ENCODE measurements around the gene PTH1R.
A peak's percentile ranks its signal among the peaks of the same experiment; 100 is the strongest.

PTH1R gene

DNA sequence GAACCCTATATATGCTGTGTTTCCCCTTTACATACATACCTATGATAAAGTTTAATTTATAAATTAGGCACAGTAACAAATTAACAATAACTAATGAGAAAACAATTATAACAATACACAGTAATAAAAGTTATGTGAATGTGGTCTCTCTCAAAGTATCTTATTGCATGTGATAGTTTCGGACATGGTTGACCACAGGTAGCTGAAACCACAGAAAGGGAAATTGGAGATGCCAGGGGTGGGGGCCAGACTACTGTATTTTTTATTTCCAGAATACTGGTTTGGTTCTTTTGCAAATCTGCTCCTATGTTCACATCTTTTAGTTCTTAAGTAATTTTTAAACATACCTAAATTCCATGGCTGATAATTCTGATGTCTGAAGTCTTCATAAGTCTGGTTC lies 40.7 kb downstream of the PTH1R start:
- in situ Hi-C loops (cut with HindIII; ENCODE audit: low pct_ligation_motif_present, low pct_unique_long_range_greater_than_20kb, low sequenced_read_pairs): no loop called here
- no peak for DNase-seq

DNA sequence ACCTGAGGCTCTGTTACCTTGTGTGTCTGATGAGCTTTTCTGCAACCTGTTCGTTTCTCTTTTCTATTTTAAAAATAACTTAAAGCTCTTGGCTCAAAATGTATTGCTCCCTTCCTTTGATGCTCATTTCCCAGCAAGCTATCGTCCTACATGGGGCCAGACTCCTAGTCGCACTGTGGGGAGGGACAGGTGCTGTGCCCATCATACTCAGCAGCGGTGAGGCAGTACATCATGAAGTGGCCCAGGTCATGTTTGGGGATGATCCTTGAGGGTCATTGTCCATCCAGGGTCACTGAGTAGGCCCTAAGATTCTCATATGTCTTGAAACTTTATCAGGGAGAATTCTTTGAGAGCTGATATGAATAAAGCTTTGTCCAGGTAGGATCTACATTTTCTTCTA lies 41.1 kb downstream of the PTH1R start:
- DNase-seq: no peak
- in situ Hi-C loops (cut with HindIII; ENCODE audit: low pct_ligation_motif_present, low pct_unique_long_range_greater_than_20kb, low sequenced_read_pairs): no loop called here

DNA sequence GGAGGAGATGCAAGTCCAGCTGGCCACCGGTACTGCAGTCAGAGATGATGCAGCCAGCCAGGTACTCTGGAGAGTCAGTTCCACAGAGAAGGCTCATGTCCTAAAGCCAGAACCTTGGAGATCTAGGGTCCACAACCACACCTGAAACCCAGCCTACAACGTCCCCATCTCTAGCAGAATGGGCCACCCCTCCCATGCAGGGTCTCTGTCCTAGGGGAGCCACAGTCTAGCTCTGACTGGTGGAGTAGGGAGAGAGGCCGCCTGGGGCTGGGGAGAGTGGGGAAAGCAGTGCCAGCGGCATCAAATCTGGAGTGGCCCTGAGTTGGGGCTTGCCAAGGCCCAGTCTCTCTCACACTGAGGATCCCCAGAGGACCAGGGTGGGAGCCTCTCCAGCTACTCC lies 43.5 kb downstream of the PTH1R start:
- no peak for DNase-seq
- in situ Hi-C loops (cut with HindIII; ENCODE audit: low pct_ligation_motif_present, low pct_unique_long_range_greater_than_20kb, low sequenced_read_pairs): no loop called here

DNA sequence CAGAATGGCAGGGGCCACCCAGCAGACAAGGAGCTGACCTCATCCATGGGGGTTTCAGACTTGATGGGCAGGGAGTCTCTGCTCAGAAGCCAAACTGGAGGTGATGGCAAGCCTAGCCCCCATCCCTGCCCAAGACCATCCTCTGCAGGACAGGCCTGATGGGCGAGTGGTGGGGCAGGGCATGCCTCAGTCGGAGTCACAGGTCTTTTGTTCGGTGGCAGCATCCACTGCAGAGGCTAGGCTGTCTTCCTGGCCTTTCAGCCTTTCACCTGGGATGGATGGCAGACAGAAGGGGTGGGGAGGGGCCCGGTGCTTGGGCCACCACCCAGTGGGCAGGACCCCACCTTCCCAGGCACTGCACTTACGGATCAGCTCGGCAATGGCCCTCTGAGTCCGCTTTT lies 44.4 kb downstream of the PTH1R start:
- in situ Hi-C loops (cut with HindIII; ENCODE audit: low pct_ligation_motif_present, low pct_unique_long_range_greater_than_20kb, low sequenced_read_pairs): no loop called here
- no peak for DNase-seq

DNA sequence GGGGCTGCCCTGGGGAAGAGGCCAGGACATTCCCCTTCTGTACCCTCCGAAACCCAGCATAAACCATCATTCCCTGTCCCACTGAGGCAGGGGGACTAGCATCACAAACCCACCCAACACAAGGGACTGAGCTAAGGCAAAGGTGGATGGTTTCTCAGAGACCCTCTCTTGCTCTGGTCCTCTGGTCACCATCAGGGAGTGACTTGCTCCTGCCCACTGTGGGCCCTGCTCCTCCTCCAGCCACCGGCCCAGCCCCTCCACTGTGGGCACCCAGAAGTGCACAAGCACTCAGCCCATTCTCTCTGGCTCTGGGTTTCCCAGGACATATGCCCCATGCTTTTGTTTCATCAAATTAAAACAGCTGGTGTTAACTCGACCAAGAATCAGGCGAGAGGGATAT lies 44.9 kb downstream of the PTH1R start:
- no peak for DNase-seq
- in situ Hi-C loops (cut with HindIII; ENCODE audit: low pct_ligation_motif_present, low pct_unique_long_range_greater_than_20kb, low sequenced_read_pairs): no loop called here

DNA sequence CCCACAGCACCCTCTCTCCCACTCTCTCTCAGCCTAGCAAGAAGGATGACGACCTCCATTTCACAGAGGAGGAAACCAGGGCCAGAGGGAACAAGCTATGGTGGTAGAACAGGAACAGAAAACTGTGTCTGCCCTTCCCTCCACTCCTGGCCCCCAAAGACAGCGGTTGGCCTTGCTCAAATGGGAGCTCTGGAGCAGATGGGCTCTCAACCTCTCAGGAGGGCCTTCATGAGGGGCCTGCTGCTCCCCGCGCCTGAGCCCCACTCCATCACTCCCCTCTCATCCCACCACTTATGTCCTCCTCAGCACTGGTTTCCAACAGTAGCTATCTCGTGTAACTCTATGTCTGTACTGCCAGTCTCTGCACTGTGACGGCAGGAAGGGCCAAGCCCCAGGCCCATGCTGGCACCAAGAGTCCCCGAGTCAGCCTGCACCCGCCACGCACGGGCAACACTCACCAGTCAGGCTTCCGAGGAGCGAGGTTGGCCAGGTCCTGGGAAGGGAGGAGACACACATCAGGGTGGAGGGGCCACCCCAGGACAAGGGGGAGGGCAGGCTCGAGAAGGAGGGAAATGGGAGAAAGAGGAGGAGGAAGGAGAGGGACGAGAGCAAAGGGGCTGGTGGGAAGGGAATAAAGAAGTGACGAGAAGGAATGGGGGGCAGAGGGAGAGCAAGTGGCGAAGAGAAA lies 45.5 kb downstream of the PTH1R start:
- no peak for DNase-seq
- in situ Hi-C loops (cut with HindIII; ENCODE audit: low pct_ligation_motif_present, low pct_unique_long_range_greater_than_20kb, low sequenced_read_pairs): no loop called here

DNA sequence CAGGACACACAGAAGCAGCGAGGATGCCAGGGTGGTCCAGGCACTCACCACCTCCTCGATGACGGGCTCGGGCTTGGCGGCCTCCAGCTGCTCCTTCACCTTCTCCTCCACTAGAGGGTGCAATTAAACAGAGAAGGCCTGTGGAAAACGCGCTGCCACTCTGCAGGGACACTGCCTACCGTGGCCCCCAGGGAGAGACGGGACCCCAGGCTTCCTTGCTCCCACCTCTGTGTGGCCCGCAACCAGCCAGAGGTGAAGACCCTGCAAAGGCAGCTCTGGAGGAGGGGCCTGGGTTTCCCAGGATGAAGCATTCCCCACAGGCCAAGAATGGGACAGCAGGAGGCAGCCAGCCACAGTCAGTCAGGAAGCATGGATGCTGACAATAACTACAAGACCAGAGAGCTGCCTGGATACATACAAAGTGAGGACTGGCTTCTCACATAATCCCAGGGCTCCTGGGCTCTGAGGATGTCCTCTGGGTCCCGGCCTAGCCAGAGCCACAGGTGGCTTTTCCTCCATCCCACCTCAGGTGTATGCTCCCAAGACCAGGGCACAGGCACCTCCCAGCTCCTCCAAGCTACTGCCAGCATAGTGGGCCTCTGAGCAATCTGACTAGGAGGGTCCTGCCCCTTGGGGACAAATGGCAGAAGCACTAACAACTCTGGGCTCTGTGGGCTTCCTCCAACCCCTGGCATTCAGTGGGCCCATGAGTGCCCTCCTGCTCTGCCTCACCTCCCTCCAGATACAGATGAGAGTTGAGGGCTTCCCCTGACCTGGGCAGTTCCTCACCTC lies 46.2 kb downstream of the PTH1R start:
- in situ Hi-C loops (cut with HindIII; ENCODE audit: low pct_ligation_motif_present, low pct_unique_long_range_greater_than_20kb, low sequenced_read_pairs): no loop called here
- peak; percentile 41 for DNase-seq

DNA sequence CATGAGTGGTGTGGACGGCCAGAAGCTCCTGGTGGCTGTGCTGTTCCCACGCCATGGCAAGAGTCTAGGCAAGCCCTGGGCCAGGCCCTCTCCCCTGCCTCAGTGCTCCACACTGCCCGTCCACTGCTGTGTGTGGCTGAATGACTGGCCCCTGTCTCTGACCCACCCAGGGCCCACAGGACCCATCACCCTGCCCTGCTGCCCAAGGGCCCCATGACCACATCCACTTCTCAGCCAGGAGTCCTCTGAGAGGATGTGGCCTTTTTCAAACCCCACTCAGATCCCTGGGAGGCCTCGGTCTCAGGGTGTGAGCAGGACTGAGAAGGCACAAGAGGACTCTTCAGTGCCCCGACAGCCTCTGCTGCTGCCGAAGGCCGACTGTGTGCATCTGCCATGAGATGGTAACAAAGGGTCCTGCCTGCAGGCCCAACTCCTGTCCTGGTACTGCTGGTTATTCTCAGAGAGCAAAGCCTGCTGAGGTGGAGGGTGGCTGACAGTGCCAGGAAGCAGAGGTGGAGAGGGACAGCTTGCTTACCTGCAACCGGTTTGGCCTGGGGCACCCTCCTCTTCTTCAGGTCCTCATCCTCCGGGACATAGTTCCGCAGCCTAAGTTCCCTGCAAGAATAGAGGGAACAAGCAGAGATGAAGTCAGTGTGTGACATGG lies 47.5 kb downstream of the PTH1R start:
- in situ Hi-C loops (cut with HindIII; ENCODE audit: low pct_ligation_motif_present, low pct_unique_long_range_greater_than_20kb, low sequenced_read_pairs): no loop called here
- DNase-seq: no peak

DNA sequence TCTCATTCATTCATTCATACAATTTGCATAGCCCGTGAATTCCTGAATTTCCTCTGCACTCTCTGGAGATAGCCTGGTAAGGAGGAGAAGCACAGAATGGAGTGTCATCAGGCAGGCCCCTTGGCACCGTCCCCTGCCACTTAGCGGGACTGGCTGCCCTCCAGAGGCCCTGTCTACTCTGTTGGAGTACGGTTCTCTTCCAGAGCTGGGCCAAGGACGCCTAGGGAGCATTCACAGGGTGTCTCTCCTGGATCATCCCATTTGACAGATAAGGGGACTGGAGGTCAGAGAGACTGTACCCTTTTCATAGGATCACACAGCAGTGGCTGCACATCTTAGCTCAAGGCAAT lies 48.0 kb downstream of the PTH1R start:
- in situ Hi-C loops (cut with HindIII; ENCODE audit: low pct_ligation_motif_present, low pct_unique_long_range_greater_than_20kb, low sequenced_read_pairs): no loop called here

DNA sequence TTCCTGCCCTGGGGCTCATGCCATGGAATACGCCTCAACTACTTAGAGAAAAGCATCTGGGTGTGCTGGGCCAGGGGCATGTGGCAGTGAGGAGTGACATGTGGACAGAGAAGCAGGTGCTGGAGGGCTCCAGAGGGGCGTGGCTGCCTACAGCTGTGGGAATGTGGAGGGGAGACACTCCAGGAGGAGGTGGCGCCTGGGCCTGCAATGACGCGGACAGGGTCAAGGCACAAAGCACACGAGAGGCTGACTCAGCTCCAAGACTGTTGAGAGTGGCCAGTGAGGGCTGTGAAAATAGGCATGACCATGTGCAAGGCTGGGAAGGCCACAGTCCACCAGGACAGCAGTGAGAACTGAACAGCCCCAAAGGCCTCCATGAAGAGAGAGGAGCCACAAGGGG lies 48.5 kb downstream of the PTH1R start:
- in situ Hi-C loops (cut with HindIII; ENCODE audit: low pct_ligation_motif_present, low pct_unique_long_range_greater_than_20kb, low sequenced_read_pairs): no loop called here
- no peak for DNase-seq

More for the DNA sequence above, 48.0 kb downstream of the PTH1R start:
- DNase-seq: no peak

DNA sequence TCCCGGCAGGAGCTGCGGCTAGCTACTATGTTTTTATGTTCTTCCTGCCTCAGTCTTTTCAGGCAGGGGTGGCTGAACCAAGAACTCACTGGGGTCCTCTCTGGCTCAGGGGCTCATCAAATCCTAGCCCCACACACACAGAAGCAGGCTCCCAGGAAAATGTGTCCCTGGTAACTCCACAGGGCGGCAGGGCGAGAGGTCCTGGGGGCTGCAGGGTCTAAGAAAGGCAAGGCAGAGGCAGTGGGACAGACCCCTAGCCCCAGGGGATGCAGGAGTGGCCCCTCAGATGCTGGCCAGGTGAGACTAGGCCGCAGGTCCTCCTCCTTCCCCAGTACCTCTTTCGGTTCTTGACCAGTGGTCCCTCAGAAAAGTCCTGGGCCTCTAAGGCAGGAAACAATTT lies 48.9 kb downstream of the PTH1R start:
- in situ Hi-C loops (cut with HindIII; ENCODE audit: low pct_ligation_motif_present, low pct_unique_long_range_greater_than_20kb, low sequenced_read_pairs): no loop called here
- no peak for DNase-seq

DNA sequence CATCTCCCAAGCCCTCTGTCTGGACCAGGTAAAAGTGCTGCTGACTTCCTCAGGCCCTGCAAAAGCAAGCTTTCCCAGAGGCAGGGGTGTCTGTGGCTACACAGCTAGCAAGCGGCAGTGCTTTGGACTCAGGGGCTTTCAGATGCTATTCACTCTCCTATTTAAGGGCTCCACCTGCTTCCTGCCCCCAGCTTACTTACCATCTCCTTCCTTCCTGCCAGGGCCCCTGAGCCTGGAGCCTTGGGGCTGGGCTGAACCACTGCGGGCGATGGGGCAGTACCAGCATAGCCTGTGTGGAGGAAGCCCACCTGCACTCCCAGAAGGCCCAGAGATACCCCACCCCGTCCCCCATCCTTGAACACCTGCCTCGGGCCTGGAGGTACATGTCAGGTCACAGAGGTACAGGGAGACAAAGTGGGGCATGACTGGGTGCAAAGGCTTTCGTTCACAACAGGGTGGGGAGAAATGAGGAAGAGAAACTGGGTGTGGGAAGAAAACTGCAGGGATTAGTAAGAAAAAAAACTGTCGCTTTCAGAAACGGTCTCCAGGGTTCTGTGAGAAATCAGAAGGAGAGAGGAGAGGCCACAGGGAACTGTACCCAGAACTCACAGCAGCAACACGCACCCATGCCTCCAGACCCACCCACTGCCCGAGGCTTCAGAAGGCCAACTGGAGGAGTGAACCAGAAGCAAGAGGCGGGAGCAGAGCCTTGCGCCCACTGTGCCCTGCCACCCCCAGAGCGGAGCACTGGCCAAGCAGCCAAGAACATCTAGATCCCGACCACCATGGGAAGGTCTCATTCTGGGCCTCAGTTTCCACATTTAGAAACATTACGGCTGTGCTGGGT lies 49.6 kb downstream of the PTH1R start:
- in situ Hi-C loops (cut with HindIII; ENCODE audit: low pct_ligation_motif_present, low pct_unique_long_range_greater_than_20kb, low sequenced_read_pairs): no loop called here
- DNase-seq: no peak

DNA sequence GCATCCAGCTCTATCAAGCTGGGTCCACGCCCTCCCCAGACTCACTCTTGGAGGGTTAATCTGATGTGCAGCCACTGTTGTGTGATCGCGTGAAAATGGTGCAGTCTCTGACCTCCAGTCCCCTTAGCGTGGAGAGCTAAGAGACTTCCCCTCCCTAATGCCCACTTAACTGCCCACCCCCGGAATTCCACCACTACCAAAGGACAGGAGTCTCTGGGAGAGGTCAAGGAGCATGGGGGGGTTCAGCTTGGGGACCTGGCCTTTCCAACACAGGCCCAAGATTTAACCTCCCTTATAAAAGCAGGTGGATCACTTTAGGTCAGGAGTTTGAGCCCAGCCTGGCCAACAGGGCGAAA lies 50.2 kb downstream of the PTH1R start:
- in situ Hi-C loops (cut with HindIII; ENCODE audit: low pct_ligation_motif_present, low pct_unique_long_range_greater_than_20kb, low sequenced_read_pairs): no loop called here
- DNase-seq: no peak

DNA sequence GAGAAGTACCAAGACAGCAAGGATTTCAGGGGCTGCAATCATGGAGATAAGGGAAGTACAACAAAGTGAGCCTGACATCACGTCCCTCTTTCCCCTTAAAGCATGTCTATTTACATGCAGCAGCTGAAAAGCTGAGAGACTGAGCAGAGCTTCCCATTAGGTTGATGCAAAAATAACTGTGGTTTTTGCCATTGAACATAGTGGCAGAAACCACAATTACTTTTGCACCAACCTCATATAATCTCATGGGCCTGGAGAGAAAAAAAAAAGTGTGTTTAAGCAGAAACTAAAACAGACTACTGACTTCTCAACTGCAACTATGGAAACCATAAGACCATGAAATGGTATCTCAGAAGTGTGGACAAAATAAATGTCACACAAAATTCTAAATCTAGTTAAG lies 50.8 kb downstream of the PTH1R start:
- no peak for DNase-seq
- in situ Hi-C loops (cut with HindIII; ENCODE audit: low pct_ligation_motif_present, low pct_unique_long_range_greater_than_20kb, low sequenced_read_pairs): no loop called here

DNA sequence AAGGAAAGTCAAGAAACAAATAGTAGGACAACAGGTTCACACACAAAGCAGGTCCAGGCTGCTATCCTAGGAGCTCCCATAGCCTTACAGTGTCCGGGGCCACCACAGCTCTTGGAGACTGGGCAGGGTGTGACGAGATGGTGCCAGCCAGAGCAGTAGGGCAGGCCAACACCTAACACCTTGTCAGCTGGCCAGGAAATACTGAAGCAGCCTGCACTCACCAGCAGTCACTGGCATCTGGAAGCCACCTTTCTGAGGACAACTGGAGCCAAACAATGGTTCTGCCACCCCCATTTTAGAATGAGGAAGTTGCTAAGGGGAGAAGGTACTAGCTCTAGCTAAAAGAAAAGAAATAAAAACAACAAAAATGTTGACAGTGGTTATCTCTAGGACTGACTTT lies 51.8 kb downstream of the PTH1R start:
- no peak for DNase-seq
- in situ Hi-C loops (cut with HindIII; ENCODE audit: low pct_ligation_motif_present, low pct_unique_long_range_greater_than_20kb, low sequenced_read_pairs): no loop called here

DNA sequence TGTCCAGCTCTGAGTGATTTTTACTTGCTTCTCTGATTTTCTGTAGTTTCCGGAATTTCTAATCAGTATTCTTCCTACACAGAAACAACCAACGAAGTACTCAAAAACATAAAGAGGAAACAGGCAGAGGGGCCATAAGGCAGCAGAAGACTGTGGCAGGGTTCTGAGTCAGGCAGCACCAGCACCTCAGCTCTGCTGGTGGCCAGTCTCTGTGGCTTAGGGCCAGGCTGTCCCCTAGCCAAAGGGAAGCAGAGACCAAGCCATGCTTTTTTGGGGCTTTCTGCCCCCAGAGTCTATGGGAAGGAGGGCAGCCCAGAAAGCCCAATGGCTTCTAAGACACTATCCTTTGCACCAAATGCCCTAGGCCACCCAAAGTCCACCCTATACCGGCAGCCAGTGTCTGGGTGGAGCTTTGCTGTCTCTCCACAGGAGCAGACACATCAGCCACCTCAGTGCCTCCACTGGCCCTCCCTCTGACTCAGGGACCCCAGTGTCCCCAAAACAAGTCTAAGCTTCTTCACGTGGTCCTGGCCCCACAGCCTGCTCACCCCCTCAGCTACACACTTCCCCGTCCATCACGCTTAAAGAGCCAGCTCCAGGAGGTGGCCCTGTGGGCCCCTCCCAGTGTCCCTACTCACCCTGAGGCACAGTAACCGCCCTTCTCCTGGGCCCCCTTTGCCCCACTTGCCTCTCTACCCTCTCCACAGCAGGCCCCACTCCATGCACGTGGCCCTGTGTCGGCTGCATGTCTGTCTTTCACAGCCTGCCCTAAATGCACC lies 52.8 kb downstream of the PTH1R start:
- no peak for DNase-seq
- in situ Hi-C loops (cut with HindIII; ENCODE audit: low pct_ligation_motif_present, low pct_unique_long_range_greater_than_20kb, low sequenced_read_pairs): no loop called here

DNA sequence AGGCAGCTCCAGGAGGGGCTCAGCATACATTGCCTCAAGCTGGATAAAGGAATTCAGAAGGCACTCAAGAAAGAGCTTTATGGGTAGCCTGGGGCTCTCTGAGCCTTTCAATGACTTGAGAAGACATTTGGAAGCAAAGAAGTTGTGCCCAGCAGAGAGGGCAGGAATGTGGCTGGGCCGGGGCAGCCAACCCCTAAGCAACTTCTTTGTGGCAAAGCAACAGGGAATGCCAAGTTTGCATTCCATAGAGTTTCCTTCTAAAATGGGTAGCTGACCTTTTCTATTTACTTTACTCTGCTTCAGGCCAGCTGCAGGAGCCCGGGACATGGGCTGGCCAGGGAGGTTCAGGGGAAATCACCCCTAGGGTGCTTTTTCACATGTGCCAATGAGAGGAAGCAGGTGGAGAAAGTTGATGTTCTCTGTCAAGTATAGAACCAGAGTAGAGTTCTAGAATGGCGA lies 53.5 kb downstream of the PTH1R start:
- in situ Hi-C loops (cut with HindIII; ENCODE audit: low pct_ligation_motif_present, low pct_unique_long_range_greater_than_20kb, low sequenced_read_pairs): no loop called here
- DNase-seq: peak; percentile 23

DNA sequence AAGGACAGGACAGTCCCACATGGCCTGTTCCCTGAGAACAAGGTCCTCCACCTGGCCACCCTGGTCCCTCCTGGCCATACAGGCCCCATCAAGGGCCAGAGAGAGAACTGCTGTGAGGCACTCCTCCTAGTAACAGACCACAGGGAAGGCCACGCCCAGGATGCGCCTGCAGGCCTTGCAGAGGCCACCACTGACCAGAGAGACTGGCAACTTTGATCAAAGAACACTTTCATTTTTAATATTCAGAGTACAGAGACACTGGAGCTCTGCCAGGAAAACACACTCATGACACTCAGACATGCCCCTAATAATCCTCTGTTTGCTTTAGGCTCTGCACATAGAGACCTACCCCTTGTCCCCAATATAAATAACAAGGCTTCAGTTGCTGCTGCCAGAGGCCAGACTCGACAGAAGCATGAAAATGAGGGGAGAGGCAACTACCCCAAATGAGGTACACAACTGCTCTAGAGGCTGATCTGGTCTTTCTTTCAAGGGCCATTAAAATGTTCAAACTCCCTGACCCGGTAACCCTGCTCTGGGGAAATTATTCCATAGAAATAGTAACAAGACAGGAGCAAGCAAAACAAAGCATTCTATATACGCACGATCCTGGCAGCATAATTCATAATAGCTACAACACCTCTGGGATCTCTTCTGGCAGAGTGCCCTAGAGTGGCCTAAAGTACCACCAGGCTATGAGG lies 54.3 kb downstream of the PTH1R start:
- DNase-seq: no peak
- in situ Hi-C loops (cut with HindIII; ENCODE audit: low pct_ligation_motif_present, low pct_unique_long_range_greater_than_20kb, low sequenced_read_pairs): no loop called here
